Upper lobe of left lung (tissue), 6 donors: ENCODE measurements around the gene HOXC11. TPM values are rescaled to one million over a fixed set of nuclear protein-coding genes. Genes with fewer than 3 reads are reported as not detected.

ENCODE experiments used
- ATAC-seq, 2 donors: fragments of 200-7000 bp; cut with Tn5 transposase; one replicate each; pipeline ENCODE4 v1.9.1; 2022; ENCODE audit warnings: mild to moderate bottlenecking in 2 of 2, moderate library complexity in 2 of 2; ENCODE audit not compliant: low FRiP score in 2 of 2
- DNase-seq, 2 donors: peaks; one replicate each; pipeline ENCODE4 v3.0.0-alpha.2; 2019 to 2020
- H3K27ac ChIP-seq, 4 donors: fragments of 200-600 bp; sonication (generic); one replicate each; pipeline ENCODE4 v1.5.1; 2016 to 2019
- H3K27me3 ChIP-seq, 4 donors: fragments of 200-600 bp; sonication (generic); one replicate each; pipeline ENCODE4 v1.5.1; 2017 to 2019
- H3K36me3 ChIP-seq, 4 donors: fragments of 200-600 bp; sonication (generic); one replicate each; pipeline ENCODE4 v1.5.1; 2016 to 2019
- H3K4me1 ChIP-seq, 4 donors: fragments of 200-600 bp; sonication (generic); one replicate each; pipeline ENCODE4 v1.5.1; 2018 to 2019
- H3K4me3 ChIP-seq, 4 donors: fragments of 200-600 bp; sonication (generic); one replicate each; pipeline ENCODE4 v1.5.1; 2017 to 2019; ENCODE audit warnings: mild to moderate bottlenecking in 2 of 4, moderate library complexity in 1 of 4
- H3K9me3 ChIP-seq, 4 donors: fragments of 200-600 bp; sonication (generic); one replicate each; pipeline ENCODE4 v1.5.1; 2018 to 2019
- EP300 ChIP-seq, 4 donors: sonication (generic); formaldehyde crosslinking; IDR thresholded peaks; one replicate each; pipeline ENCODE4 v1.5.1; 2017; ENCODE audit warnings: antibody characterized with exemption in 4 of 4, control low read depth in 2 of 4
- POLR2A ChIP-seq, 4 donors: fragments of 450-650 bp; IDR thresholded peaks; one replicate each; pipeline ENCODE4 v1.5.1; 2016 to 2017; ENCODE audit warnings: antibody characterized with exemption in 4 of 4, mild to moderate bottlenecking in 2 of 4
- POLR2AphosphoS5 ChIP-seq, 2 donors: sonication (generic); formaldehyde crosslinking; IDR thresholded peaks; one replicate each; pipeline ENCODE4 v1.5.1; 2017; ENCODE audit warnings: antibody characterized with exemption in 2 of 2
- WGBS, 2 donors: methylation state at CpG; one replicate each; pipeline ENCODE4 v1.1.5; 2017 to 2018; 5-methylcytosine and 5-hydroxymethylcytosine counted together
- total RNA-seq, 6 donors: library from RNA; depleted of rRNA in 4 of 6; stranded (reverse); fragments of >200 nt in 4 of 6; gene quantifications; one replicate each; pipeline versions ENCODE4 v1.1.0 to v1.2.1, GENCODE V29; 2016 to 2021
- TF ChIP-seq, protein P1 (sequence below), 6 experiments: fragments of 450-650 bp in 4 of 6; fragments of 200-600 bp in 2 of 6; sonication (generic) in 2 of 6; IDR thresholded peaks; one replicate each; pipeline ENCODE4 v1.5.1; 2016 to 2019; ENCODE audit warnings: antibody characterized with exemption in 6 of 6
- donor health status: DM: no; HTN: no; CAD: no; lungs with moderate emphysema.
- donor health status: DM: no; HTN: yes; CAD: no; lungs with severe emphysema.

HOXC11 gene
- total RNA-seq, 6 donors from 2014 or later: not detected

- H3K4me1 ChIP-seq: peaks cover 13 to 30% (median 17%) of the 10 kb centered on the region in 4 donors
- TF ChIP-seq, protein P1, sequence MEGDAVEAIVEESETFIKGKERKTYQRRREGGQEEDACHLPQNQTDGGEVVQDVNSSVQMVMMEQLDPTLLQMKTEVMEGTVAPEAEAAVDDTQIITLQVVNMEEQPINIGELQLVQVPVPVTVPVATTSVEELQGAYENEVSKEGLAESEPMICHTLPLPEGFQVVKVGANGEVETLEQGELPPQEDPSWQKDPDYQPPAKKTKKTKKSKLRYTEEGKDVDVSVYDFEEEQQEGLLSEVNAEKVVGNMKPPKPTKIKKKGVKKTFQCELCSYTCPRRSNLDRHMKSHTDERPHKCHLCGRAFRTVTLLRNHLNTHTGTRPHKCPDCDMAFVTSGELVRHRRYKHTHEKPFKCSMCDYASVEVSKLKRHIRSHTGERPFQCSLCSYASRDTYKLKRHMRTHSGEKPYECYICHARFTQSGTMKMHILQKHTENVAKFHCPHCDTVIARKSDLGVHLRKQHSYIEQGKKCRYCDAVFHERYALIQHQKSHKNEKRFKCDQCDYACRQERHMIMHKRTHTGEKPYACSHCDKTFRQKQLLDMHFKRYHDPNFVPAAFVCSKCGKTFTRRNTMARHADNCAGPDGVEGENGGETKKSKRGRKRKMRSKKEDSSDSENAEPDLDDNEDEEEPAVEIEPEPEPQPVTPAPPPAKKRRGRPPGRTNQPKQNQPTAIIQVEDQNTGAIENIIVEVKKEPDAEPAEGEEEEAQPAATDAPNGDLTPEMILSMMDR (IDR thresholded peaks at IDR 0.05): no peak
- TF ChIP-seq EP300 (IDR thresholded peaks at IDR 0.05): no peak
- DNase-seq: peak in 1 of 2 donors; percentile 82
- H3K27ac ChIP-seq: no peak overlapping the region
- no peaks in the 10 kb centered on the region for H3K36me3 ChIP-seq
- no peak for ATAC-seq
- H3K4me3 ChIP-seq: no peak overlapping the region
- no peaks in the 10 kb centered on the region for H3K9me3 ChIP-seq
- peaks cover 4 to 93% (median 51%) of the 10 kb centered on the region in 4 donors for H3K27me3 ChIP-seq
- WGBS, 2 donors: 8 to 12% methylated on average over 12 to 26 of the region's 26 CpGs
Measured at GRCh38 chr12:54005531-54005852, 32.6 kb downstream of the HOXC11 start.

DNA sequence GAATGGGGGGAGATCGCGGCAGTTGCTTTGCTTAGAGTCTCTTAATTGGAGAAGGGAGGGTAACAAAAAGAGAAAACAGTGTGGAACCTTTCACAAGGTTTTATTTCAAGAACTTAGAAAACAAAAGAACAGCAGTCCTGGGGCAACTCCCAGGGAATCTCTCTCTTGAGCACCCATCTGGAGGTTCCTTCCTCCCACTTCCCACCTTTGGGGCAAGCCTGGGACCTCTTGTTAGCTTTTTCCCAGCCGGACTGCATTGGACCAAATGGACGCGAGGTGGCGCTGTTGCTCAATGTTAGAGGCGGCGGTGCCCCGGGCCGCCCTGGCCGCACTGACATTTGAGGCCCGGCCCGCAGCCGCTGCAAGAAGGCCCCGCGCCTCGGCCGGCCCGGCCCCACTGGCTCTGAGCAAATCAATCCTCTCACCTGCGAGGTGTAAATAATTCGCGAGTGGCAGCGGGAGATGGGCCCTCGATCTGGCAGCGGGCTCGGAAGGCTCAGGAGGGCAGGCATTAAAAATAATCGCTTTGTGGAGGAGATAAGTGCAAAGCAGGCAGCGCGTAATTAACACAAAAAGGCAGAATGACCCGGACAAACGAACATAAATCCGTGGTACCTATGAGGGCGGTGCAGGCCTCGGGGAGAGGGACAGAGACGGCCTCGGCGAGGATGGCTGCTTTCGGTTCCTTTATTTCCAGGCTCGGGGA is 33.1 kb downstream of the HOXC11 start:
- WGBS, 2 donors: 7 to 9% methylated on average over 31 to 37 of the region's 39 CpGs
- peak; percentile 84 to 94 for ATAC-seq

DNA sequence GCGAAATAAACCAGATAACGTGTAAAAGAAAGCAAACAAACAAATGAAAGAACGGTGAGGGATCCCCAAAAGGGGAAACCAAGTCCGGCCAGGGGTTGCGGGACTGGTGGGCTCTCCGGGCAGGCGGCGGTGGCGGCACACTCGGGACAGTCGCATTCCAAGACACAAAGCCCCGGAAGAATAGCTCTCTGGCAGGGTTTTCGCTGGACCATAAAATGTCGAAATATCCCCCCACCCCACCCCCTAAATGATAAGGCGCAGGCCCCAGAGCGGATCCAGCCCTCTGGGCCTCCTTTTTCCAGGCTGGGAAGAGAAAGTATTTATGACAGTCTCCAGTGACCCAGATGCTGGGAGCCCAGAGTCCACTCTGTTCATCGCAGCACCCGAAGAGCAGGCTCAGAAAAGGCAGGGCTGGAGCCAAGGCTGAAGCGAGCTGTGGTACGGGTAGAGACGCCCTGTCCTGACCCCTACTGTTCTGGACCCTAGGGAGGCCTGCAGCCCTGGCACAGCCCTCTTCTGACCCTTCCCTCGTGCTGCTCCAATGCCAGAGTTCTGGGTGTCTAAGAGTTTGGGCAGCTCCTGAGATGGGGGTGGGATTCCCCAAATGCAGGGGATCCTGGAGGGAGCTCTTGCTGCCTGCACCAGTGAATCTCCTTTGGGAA is 33.8 kb downstream of the HOXC11 start:
- ATAC-seq (no peak), DNase-seq (peak in 1 of 2 donors; percentile 57)
- Histone ChIP-seq H3K27ac (no peak overlapping the region), H3K4me1 (peaks cover 13 to 27% (median 17%) of the 10 kb centered on the region in 4 donors), H3K9me3 (no peaks in the 10 kb centered on the region), H3K27me3 (peaks cover 3 to 92% (median 47%) of the 10 kb centered on the region in 4 donors), H3K4me3 (peak overlapping the region in 3 of 4 donors; percentile 19 to 42 (median 37)), H3K36me3 (no peaks in the 10 kb centered on the region)
- WGBS, 2 donors: 15 to 26% methylated on average over 17 to 22 of the region's 22 CpGs
- TF ChIP-seq POLR2A (IDR thresholded peaks at IDR 0.05) (no peak), EP300 (IDR thresholded peaks at IDR 0.05) (no peak), POLR2AphosphoS5 (IDR thresholded peaks at IDR 0.05) (no peak)
- TF ChIP-seq, protein P1 (IDR thresholded peaks at IDR 0.05): no peak

More for the DNA sequence above, 33.1 kb downstream of the HOXC11 start:
- Histone ChIP-seq H3K4me3 (peak overlapping the region in 3 of 4 donors; percentile 19 to 42 (median 37)), H3K27ac (no peak overlapping the region), H3K27me3 (peaks cover 3 to 93% (median 48%) of the 10 kb centered on the region in 4 donors), H3K36me3 (no peaks in the 10 kb centered on the region), H3K9me3 (no peaks in the 10 kb centered on the region), H3K4me1 (peaks cover 12 to 27% (median 15%) of the 10 kb centered on the region in 4 donors)
- TF ChIP-seq POLR2AphosphoS5 (IDR thresholded peaks at IDR 0.05) (no peak), EP300 (IDR thresholded peaks at IDR 0.05) (no peak), POLR2A (IDR thresholded peaks at IDR 0.05) (no peak)
- TF ChIP-seq, protein P1 (IDR thresholded peaks at IDR 0.05): peak; percentile 92 to 96 (median 94)
- peak; percentile 89 to 93 for DNase-seq

- DNase-seq (no peak), ATAC-seq (no peak)
- Histone ChIP-seq H3K27me3 (peaks cover 3 to 89% (median 46%) of the 10 kb centered on the region in 4 donors), H3K27ac (no peak overlapping the region), H3K36me3 (no peaks in the 10 kb centered on the region), H3K4me3 (no peak overlapping the region), H3K9me3 (no peaks in the 10 kb centered on the region), H3K4me1 (peaks cover 13 to 27% (median 17%) of the 10 kb centered on the region in 4 donors)
- 25 to 41% methylated on average over 2 of the region's 2 CpGs for WGBS, 2 donors
- TF ChIP-seq POLR2A (IDR thresholded peaks at IDR 0.05) (no peak), EP300 (IDR thresholded peaks at IDR 0.05) (no peak), POLR2AphosphoS5 (IDR thresholded peaks at IDR 0.05) (no peak)
Measured at GRCh38 chr12:54007538-54008259, 34.8 kb downstream of the HOXC11 start.

GRCh38 chr12:54008260-54008552 is 35.3 kb downstream of the HOXC11 start:
- Histone ChIP-seq H3K27ac (no peak overlapping the region), H3K4me3 (no peak overlapping the region), H3K27me3 (peaks cover 3 to 89% (median 46%) of the 10 kb centered on the region in 4 donors), H3K9me3 (no peaks in the 10 kb centered on the region), H3K4me1 (peaks cover 13 to 27% (median 17%) of the 10 kb centered on the region in 4 donors), H3K36me3 (no peaks in the 10 kb centered on the region)
- TF ChIP-seq, protein P1 (IDR thresholded peaks at IDR 0.05): no peak
- TF ChIP-seq POLR2A (IDR thresholded peaks at IDR 0.05): no peak
- no peak for TF ChIP-seq EP300 (IDR thresholded peaks at IDR 0.05)
- TF ChIP-seq POLR2AphosphoS5 (IDR thresholded peaks at IDR 0.05): no peak
- DNase-seq (no peak), ATAC-seq (no peak)
- 13 to 28% methylated on average over 2 of the region's 2 CpGs for WGBS, 2 donors
